Neural cell (in vitro differentiated cells): ENCODE results near the gene ZMAT3.

Source experiments
- EP300 ChIP-seq: fragments of 450-650 bp; conservative IDR thresholded peaks from 2 replicates; pipeline ENCODE4 v1.6.1; 2014; ENCODE audit warnings: antibody characterized with exemption, mild to moderate bottlenecking, moderate library complexity; ENCODE audit not compliant: poor library complexity, severe bottlenecking
- TF ChIP-seq, protein P1 (sequence below): IDR thresholded peaks from 2 replicates; pipeline ENCODE4 v1.6.1; 2012; ENCODE audit warnings: borderline replicate concordance
- TF ChIP-seq, protein P2 (sequence below): fragments of 450-650 bp; IDR thresholded peaks from 2 replicates; pipeline ENCODE4 v1.5.1; 2014; ENCODE audit warnings: antibody characterized with exemption, mild to moderate bottlenecking, moderate library complexity; ENCODE audit not compliant: poor library complexity, severe bottlenecking

DNA sequence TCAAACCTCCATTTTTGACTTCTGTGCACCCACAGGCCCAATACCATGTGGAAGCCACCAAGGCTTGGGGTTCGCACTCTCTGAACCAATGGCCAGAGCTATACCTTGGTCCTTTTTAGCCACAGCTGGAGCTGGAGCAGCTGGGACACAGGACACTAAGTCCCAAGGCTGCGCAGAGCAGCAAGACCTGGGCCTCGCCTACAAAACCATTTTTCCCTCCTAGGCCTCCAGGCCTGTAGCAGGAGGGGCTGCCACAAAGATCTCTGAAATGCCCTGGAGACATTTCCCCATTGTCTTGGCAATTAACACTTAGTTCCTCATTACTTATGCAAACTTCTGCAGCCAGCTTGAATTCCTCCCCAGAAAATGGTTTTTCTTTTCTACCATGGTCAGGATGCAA lies 81.3 kb downstream of the ZMAT3 start:
- TF ChIP-seq, protein P1, sequence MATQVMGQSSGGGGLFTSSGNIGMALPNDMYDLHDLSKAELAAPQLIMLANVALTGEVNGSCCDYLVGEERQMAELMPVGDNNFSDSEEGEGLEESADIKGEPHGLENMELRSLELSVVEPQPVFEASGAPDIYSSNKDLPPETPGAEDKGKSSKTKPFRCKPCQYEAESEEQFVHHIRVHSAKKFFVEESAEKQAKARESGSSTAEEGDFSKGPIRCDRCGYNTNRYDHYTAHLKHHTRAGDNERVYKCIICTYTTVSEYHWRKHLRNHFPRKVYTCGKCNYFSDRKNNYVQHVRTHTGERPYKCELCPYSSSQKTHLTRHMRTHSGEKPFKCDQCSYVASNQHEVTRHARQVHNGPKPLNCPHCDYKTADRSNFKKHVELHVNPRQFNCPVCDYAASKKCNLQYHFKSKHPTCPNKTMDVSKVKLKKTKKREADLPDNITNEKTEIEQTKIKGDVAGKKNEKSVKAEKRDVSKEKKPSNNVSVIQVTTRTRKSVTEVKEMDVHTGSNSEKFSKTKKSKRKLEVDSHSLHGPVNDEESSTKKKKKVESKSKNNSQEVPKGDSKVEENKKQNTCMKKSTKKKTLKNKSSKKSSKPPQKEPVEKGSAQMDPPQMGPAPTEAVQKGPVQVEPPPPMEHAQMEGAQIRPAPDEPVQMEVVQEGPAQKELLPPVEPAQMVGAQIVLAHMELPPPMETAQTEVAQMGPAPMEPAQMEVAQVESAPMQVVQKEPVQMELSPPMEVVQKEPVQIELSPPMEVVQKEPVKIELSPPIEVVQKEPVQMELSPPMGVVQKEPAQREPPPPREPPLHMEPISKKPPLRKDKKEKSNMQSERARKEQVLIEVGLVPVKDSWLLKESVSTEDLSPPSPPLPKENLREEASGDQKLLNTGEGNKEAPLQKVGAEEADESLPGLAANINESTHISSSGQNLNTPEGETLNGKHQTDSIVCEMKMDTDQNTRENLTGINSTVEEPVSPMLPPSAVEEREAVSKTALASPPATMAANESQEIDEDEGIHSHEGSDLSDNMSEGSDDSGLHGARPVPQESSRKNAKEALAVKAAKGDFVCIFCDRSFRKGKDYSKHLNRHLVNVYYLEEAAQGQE, result no peak
- no peak for TF ChIP-seq EP300
- TF ChIP-seq, protein P2, sequence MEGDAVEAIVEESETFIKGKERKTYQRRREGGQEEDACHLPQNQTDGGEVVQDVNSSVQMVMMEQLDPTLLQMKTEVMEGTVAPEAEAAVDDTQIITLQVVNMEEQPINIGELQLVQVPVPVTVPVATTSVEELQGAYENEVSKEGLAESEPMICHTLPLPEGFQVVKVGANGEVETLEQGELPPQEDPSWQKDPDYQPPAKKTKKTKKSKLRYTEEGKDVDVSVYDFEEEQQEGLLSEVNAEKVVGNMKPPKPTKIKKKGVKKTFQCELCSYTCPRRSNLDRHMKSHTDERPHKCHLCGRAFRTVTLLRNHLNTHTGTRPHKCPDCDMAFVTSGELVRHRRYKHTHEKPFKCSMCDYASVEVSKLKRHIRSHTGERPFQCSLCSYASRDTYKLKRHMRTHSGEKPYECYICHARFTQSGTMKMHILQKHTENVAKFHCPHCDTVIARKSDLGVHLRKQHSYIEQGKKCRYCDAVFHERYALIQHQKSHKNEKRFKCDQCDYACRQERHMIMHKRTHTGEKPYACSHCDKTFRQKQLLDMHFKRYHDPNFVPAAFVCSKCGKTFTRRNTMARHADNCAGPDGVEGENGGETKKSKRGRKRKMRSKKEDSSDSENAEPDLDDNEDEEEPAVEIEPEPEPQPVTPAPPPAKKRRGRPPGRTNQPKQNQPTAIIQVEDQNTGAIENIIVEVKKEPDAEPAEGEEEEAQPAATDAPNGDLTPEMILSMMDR, result no peak
